AG04450 (cell line): ENCODE measurements around the gene PRKD1. TPM values are rescaled to one million over a fixed set of nuclear protein-coding genes. Genes with fewer than 3 reads are reported as not detected.

Experiments used
- CTCF ChIA-PET: fragments of 300-600, 350-600 bp; formaldehyde crosslinking; extraction: SDS; loops from one replicate; lab custom pipeline; 2022; ENCODE audit warnings: antibody characterized with exemption, inconsistent platforms; lab: Charles Lee
- POLR2A ChIA-PET: fragments of 350-600 bp; formaldehyde crosslinking; extraction: SDS; loops from one replicate; lab custom pipeline; 2021; ENCODE audit warnings: antibody characterized with exemption, inconsistent platforms; lab: Yijun Ruan, JAX
- DNase-seq: peaks from one replicate; pipeline ENCODE4 v3.0.0-alpha.2; 2011; ENCODE audit warnings: low read depth, low spot score
- H3K27ac ChIP-seq: one replicate; pipeline ENCODE4 v1.5.1; 2012; ENCODE audit warnings: low read depth, low read length, control low read depth
- H3K27me3 ChIP-seq: one replicate; pipeline ENCODE4 v1.6.0; 2012; ENCODE audit warnings: low read length; ENCODE audit not compliant: control insufficient read depth, insufficient read depth
- H3K4me3 ChIP-seq: 2 replicates; pipeline ENCODE4 v1.5.1; 2011; ENCODE audit warnings: mild to moderate bottlenecking, low read depth, low read length, control low read depth
- H3K9me3 ChIP-seq: 2 replicates; pipeline ENCODE4 v1.5.1; 2012; ENCODE audit warnings: low read length; ENCODE audit not compliant: control insufficient read depth, insufficient read depth
- CTCF ChIP-seq: IDR thresholded peaks from 2 replicates; pipeline ENCODE4 v1.5.1; 2011; ENCODE audit warnings: low read depth, low read length, control low read depth, inconsistent platforms
- polyA plus RNA-seq: library from polyadenylated mRNA; depleted of rRNA; stranded (reverse); fragments of >200 nt; gene quantifications from 2 replicates; pipeline ENCODE4 v1.2.3, GENCODE V29; 2011

PRKD1 gene
- polyA plus RNA-seq, 1 experiment = 24.5 TPM

DNA sequence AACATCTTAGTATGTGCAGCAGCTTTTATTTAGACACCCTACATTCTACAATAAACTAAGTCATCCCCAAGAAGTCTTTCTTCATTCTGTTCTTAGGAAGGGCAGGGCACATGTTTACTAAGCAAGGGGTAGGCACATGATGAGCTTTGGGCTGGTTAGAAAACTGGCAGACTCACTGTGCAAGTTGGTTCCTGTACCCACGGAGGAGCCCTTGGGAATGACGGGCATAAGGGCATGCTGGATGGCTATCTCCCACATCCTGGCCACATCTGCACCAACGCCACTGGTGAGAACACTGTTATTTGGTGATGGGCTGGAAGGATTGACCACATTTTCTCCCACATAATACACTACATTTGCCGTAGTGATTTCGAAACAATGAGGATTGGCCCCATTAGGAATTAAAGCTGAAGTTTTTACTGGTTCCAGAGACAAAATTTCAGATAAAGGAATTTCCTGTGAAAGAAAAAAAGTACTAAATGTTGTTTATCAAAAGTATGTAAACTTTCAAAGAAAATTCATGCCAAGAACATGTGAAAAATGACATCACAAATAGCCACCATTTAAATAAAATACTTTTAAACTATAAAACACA lies 297.0 kb downstream of the PRKD1 start:
- Histone ChIP-seq H3K27ac (no peak overlapping the region), H3K9me3 (no peaks in the 10 kb centered on the region), H3K27me3 (no peaks in the 10 kb centered on the region), H3K4me3 (no peak overlapping the region)
- no peak for DNase-seq
- ChIA-PET CTCF (no interaction called here), POLR2A (no interaction called here)
- TF ChIP-seq CTCF = no peak

DNA sequence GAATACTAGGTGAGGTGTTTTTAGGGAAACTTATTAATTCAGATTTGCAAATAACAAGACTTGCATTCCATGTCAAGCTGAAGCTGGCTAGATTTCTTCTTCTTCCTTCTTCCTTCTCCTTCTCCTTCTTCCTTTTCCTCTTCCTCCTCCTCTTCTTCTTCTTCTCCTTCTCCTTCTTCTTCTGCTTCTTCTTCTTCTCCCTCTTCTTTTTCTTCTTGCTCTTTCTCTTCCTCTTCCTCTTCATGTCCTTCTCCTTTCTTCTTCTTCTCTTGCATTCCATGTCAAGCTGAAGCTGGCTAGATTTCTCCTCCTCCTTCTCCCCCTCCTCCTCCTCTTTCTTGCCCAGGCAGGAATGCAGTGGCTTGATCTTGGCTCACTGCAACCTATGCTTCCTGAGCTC lies 297.8 kb downstream of the PRKD1 start:
- no peaks in the 10 kb centered on the region for H3K27me3 ChIP-seq
- POLR2A ChIA-PET = no interaction called here
- no peak overlapping the region for H3K4me3 ChIP-seq
- H3K9me3 ChIP-seq = no peaks in the 10 kb centered on the region
- no peak overlapping the region for H3K27ac ChIP-seq
- DNase-seq = no peak
- no peak for TF ChIP-seq CTCF
- CTCF ChIA-PET = no interaction called here

DNA sequence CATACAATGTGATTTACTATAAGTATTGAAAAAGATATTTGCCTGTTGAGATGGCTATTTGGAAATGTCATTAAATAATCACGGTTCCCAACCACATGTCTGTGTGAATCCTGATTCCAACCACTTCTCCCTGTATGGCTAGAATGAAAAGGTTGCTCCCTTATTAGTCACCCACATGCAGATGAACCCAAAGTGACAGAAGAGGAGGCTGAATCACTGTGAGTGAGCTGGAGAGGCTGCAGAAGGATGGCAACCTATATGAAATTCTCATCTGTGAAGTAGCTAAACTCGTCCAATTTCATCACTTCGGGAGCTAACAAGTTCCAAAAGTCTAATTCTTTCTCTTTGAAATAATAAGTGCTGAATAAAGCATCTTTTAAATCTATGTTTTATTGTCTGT lies 300.5 kb downstream of the PRKD1 start:
- DNase-seq = no peak
- CTCF ChIA-PET = no interaction called here
- H3K27ac ChIP-seq = no peak overlapping the region
- POLR2A ChIA-PET = no interaction called here
- no peaks in the 10 kb centered on the region for H3K9me3 ChIP-seq
- no peak for TF ChIP-seq CTCF
- no peaks in the 10 kb centered on the region for H3K27me3 ChIP-seq
- H3K4me3 ChIP-seq = no peak overlapping the region

GRCh38 chr14:29618323-29619067 lies 309.2 kb downstream of the PRKD1 start:
- H3K4me3 ChIP-seq = no peak overlapping the region
- POLR2A ChIA-PET = no interaction called here
- TF ChIP-seq CTCF = no peak
- no peak for DNase-seq
- H3K27ac ChIP-seq = no peak overlapping the region
- CTCF ChIA-PET = interaction anchor here (0.6 to 1.2 kb wide), 4 partner anchors 19 to 862 kb away, joined by 3 to 4 read pairs (median 4); no protein-coding TSS in a partner anchor
- no peaks in the 10 kb centered on the region for H3K27me3 ChIP-seq
- no peaks in the 10 kb centered on the region for H3K9me3 ChIP-seq

DNA sequence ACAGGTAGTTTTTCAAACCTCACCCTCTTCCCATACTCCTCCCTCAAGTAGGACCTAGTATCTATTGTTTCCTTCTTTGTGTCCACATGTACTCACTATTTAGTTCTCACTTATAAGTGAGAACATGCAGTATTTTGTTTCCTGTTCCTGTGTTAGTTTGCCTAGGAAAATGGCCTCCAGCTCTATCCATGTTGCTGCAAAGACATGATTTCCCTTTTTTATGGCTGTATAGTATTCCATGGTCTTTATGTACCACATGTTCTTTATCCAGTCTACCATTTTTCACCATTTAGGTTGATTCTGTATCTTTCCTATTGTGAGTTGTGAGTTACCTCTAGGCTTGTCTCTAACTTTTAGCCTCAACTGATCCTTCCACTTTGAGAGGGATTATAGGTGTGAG lies 310.7 kb downstream of the PRKD1 start:
- no peaks in the 10 kb centered on the region for H3K9me3 ChIP-seq
- H3K27me3 ChIP-seq = no peaks in the 10 kb centered on the region
- no peak for TF ChIP-seq CTCF
- ChIA-PET POLR2A (no interaction called here), CTCF (interaction anchor here (1.2 kb wide), 1 partner anchor 25 kb away, joined by 3 read pairs; no protein-coding TSS in a partner anchor)
- H3K4me3 ChIP-seq = no peak overlapping the region
- no peak overlapping the region for H3K27ac ChIP-seq
- no peak for DNase-seq
